IPS DF 6.9 (cell line): Measurements from ENCODE around the gene USB1.

Source experiments
- DNase-seq: peaks from one replicate; pipeline ENCODE4 v3.0.0-alpha.2; 2013; ENCODE audit warnings: low read depth, low spot score
- H3K27ac ChIP-seq: one replicate; pipeline ENCODE4 v1.5.1; 2013; ENCODE audit warnings: low read length, control low read depth
- H3K27me3 ChIP-seq: 2 replicates; pipeline ENCODE4 v1.6.1; 2013; ENCODE audit warnings: mild to moderate bottlenecking, low read length; ENCODE audit not compliant: control insufficient read depth, insufficient read depth
- H3K36me3 ChIP-seq: 2 replicates; pipeline ENCODE4 v1.6.1; 2013; ENCODE audit warnings: low read length; ENCODE audit not compliant: control insufficient read depth, insufficient read depth
- H3K4me1 ChIP-seq: 2 replicates; pipeline ENCODE4 v1.6.1; 2013; ENCODE audit warnings: low read length; ENCODE audit not compliant: control insufficient read depth, insufficient read depth
- H3K4me3 ChIP-seq: 2 replicates; pipeline ENCODE4 v1.5.1; 2013; ENCODE audit warnings: mild to moderate bottlenecking, low read length
- H3K9me3 ChIP-seq: 2 replicates; pipeline ENCODE4 v1.6.1; 2013; ENCODE audit warnings: low read length, inconsistent platforms; ENCODE audit not compliant: control insufficient read depth, insufficient read depth
- WGBS: extraction: QIAGEN DNeasy Blood & Tissue Kit; methylation state at CpG from one replicate; pipeline ENCODE4 v1.1.7; 2013; ENCODE audit warnings: mixed read lengths, missing lambda C conversion rate; ENCODE audit not compliant: insufficient read length, insufficient coverage; 5-methylcytosine and 5-hydroxymethylcytosine counted together

The USB1 gene, protein sequence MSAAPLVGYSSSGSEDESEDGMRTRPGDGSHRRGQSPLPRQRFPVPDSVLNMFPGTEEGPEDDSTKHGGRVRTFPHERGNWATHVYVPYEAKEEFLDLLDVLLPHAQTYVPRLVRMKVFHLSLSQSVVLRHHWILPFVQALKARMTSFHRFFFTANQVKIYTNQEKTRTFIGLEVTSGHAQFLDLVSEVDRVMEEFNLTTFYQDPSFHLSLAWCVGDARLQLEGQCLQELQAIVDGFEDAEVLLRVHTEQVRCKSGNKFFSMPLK

DNA sequence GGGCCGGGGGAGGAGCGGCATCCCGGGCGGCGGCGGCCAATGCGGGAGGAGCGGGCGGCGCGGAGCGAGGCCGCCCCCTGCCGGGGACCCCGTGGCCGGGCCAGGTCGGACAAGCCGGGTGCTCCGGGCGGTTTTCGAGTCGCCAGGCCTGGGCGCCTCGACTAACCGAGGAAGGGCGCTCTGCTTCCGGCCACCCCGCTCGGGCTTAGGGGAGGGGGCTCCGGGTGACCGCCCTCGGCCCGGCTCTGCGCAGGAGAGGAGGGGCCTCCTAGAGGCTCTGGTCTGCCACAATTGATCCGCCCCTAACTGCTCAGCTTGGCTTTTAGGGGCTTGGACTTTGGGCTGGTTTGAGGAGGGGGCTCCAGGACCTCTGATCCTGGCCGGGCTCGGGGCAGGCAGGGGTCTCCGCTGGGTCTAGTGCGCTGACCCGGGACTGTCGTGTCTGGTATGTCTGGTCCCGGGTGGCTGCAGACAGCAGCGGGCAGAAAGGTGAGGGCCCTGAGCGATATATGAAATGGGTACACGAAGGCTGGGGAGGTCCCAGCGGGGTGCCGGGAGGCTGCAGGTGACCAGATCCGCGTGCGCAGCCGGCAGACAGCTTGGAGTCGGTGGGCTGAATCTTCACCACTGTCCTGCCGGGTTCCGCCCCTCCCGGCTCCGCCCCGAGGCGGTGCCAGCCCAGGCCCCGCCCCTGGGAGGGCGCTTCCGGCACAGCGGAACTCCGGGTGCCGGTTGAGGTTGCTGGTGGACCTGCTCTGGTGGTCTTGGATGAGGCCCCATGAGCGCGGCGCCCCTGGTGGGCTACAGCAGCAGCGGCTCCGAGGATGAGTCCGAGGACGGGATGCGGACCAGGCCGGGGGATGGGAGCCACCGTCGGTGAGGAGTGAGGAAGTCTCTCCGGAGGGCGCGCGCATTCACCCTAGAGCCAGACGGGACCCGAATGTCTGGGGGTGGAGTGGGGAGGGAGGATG, at the start of gene USB1:
Gene USB1 (plus strand): TSS at position 702 of the 971 bp plus-strand sequence. CDS start 77 bp downstream, at position 779.
- DNase-seq = no peak
- Histone ChIP-seq H3K4me3 (peak within 1 kb of the TSS; percentile 86; the same call in 1 of the 2 replicates), H3K36me3 (peaks cover 18% of the 10 kb centered on the region), H3K9me3 (no peaks in the 10 kb centered on the region), H3K27ac (no peak within 1 kb of the TSS), H3K4me1 (peaks cover 2% of the 10 kb centered on the region; the same call in 1 of the 2 replicates), H3K27me3 (no peaks in the 10 kb centered on the region)
- no CpG with 5 or more reads among the region's 81 CpGs for WGBS

DNA sequence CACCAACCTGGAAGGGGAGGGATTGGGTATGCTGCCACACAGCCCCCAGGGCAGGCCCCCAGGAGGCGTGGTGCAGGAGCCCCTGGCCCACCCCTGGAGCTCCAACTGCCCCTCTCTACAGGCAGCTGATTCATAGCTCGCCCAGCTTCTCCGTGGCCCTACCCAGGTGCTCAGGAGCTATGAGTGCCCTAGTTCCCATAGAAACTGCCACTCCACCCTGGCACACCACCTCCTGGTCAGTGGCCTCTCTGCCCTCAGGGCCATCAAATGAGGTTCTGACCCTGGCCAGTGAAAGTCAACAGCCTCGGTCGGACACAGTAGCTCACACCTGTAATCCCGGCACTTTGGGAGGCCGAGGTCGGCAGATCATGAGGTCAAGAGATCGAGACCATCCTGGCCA, 48.3 kb upstream of the USB1 start:
- Histone ChIP-seq H3K4me3 (no peak overlapping the region), H3K27ac (no peak overlapping the region), H3K4me1 (no peaks in the 10 kb centered on the region), H3K36me3 (no peaks in the 10 kb centered on the region), H3K27me3 (no peaks in the 10 kb centered on the region), H3K9me3 (no peaks in the 10 kb centered on the region)
- no peak for DNase-seq
- no CpG with 5 or more reads among the region's 9 CpGs for WGBS

DNA sequence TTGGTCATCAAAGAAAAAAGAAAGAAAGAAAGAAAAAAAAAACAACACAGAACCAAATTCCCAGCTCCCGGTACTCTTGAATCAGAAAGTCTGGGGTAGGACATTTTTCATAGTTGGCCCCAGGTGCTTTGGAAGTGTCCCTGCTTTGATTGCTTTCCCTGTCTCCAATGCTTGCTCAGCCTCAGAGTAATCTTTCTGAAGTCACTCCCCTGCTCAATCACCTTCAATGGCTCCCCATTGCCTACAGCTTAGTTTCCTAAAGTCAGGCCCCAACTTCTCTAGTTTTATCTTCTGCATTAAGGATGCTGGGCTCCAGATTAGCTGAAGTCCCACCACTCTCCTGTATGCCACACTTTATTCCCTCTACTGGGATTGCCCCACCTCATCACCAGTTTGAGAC, 47.4 kb upstream of the USB1 start:
- Histone ChIP-seq H3K27me3 (no peaks in the 10 kb centered on the region), H3K27ac (no peak overlapping the region)
- WGBS = no CpG with 5 or more reads among the region's 1 CpG

DNA sequence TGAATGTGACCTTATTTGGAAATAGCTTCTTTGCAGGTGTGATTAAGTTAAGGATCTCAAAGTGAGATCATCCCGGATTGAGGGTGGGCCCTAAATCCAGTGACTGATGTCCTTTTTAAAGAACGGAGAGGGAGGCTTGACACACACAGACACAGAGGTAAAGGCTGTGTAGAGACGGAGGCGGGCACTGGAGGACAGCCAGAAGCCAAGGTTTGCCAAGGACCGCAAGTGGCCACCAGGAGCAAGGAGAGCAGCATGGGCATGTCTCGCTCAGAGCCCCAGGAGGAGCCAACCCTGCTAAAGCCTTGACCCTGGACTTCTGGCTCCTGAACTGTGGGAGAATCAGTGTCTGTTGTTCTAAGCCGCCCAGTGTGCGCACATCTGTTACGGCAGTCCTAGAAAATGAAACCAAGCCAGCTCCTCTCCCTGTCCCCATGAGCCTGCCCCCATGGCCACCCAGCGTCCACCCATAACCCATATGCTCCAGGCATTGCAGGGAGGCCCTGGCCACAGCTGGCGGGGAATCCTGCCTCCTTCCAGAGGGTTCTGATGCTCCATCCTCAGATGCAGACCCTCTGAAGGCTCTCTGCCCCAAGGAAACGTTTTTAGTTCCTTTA, 45.5 kb upstream of the USB1 start:
- no peaks in the 10 kb centered on the region for H3K9me3 ChIP-seq
- no CpG with 5 or more reads among the region's 12 CpGs for WGBS
- H3K4me3 ChIP-seq = no peak overlapping the region
- no peak for DNase-seq
- no peak overlapping the region for H3K27ac ChIP-seq
- no peaks in the 10 kb centered on the region for H3K27me3 ChIP-seq
- peaks cover 1% of the 10 kb centered on the region; the same call in 1 of the 2 replicates for H3K4me1 ChIP-seq
- no peaks in the 10 kb centered on the region for H3K36me3 ChIP-seq

More for the DNA sequence above, 47.4 kb upstream of the USB1 start:
- Histone ChIP-seq H3K36me3 (no peaks in the 10 kb centered on the region), H3K9me3 (no peaks in the 10 kb centered on the region), H3K4me1 (peaks cover 1% of the 10 kb centered on the region; the same call in 1 of the 2 replicates), H3K4me3 (no peak overlapping the region)
- no peak for DNase-seq

DNA sequence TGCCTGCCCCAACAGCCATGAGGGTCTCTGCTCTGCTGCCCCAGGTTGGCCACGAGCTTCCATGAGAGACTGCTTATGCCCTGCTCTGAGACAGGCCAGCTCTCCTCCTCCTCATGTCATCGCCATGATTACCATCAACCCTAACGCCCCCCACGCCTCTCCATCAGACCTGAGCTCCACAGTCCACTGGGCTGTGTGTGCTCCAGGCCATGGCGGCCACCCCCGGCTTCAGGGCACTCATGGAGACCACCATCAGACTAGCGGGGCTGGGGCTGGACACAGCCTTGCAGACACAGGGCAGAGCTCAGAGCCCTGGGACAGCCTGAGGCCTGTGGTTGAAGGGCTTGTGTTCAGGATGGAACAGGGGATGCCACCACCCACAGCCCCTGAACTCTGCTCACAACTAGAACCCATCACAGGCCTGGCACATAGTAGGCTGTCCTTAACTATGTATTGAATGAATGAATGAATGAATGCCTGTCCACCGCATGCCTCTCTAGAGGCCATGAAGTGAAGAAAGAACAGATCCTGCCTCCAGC, 44.9 kb upstream of the USB1 start:
- no peaks in the 10 kb centered on the region for H3K27me3 ChIP-seq
- no peaks in the 10 kb centered on the region for H3K9me3 ChIP-seq
- no peaks in the 10 kb centered on the region for H3K36me3 ChIP-seq
- no peak overlapping the region for H3K4me3 ChIP-seq
- no peak overlapping the region for H3K27ac ChIP-seq
- peaks cover 1% of the 10 kb centered on the region; the same call in 1 of the 2 replicates for H3K4me1 ChIP-seq
- no peak for DNase-seq
- no CpG with 5 or more reads among the region's 8 CpGs for WGBS

DNA sequence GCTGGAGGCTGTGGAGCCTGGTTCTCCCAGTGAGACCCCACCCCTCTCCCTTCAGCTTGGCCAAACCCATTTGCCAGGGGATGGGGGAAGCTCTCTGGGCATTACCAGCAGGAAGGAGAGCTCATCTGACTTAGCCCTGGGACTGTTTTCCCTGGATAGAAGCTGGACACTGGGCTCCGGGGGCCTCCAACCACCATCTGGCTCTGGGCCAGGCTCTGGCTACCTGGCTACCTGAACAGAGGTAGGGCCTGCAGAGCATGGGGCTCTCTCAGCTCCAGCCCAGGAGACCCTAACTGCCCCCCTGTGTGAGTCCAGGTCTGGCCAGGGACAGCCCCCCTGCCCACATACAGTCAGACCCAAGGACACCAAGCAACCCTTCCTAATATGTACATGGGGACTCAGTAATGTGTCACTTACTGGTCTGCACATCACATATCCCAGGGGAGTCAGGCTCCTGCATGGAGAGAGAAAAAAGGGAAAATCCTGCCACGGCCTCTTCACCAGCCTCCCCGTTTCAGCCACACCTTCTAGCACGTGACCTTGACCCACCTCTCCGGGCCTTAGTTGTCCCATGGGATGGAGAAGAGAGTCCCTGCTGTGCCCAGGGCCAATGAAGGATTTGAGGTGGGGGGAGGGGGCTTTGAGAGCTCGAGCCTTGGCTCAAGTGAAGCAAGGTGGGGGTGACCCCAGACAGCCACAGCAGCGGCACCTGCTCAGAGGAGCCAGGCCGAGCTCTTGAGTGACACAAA, 44.1 kb upstream of the USB1 start:
- Histone ChIP-seq H3K27ac (no peak overlapping the region), H3K36me3 (no peaks in the 10 kb centered on the region), H3K9me3 (no peaks in the 10 kb centered on the region), H3K4me1 (peaks cover 1% of the 10 kb centered on the region; the same call in 1 of the 2 replicates), H3K4me3 (no peak overlapping the region), H3K27me3 (no peaks in the 10 kb centered on the region)
- DNase-seq = no peak
- no CpG with 5 or more reads among the region's 8 CpGs for WGBS

DNA sequence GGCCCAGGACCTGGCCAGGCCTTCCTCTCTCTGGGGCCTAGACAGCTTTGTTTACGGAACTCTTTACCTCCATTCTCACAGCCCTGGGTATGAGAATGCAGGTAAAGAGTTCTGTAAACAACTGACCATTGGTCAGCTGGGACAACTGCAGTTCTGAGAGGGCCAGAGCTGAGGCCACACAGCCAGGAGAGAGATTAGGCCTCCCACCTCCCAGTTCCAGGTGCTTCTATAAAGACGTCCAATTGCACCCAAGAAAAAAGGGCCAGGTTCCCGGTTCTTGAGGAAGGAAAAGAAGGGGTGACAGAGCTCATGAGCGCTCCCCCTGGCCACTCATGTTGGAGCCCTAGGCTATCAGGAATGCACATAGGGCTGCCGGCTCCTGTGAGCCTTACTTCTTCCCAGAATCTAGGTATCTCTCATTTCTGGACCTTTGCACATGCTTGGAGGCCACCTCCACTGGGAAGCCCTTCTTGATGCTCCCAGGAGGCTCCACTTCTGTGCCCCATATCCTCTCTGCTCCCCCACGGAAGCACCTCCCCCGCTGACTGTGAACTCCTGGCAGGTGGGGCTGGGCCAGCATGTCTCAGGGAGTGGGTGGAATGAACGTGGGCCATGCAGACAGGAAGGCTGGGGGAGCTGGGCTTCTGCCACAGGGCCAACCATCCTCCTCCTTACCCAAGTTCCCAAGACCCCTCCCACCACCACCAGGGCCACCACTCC, 43.4 kb upstream of the USB1 start:
- WGBS = no CpG with 5 or more reads among the region's 8 CpGs
- no peak overlapping the region for H3K4me3 ChIP-seq
- no peaks in the 10 kb centered on the region for H3K27me3 ChIP-seq
- no peak for DNase-seq
- no peaks in the 10 kb centered on the region for H3K9me3 ChIP-seq
- H3K36me3 ChIP-seq = no peaks in the 10 kb centered on the region
- H3K4me1 ChIP-seq = peaks cover 1% of the 10 kb centered on the region; the same call in 1 of the 2 replicates
- H3K27ac ChIP-seq = no peak overlapping the region

DNA sequence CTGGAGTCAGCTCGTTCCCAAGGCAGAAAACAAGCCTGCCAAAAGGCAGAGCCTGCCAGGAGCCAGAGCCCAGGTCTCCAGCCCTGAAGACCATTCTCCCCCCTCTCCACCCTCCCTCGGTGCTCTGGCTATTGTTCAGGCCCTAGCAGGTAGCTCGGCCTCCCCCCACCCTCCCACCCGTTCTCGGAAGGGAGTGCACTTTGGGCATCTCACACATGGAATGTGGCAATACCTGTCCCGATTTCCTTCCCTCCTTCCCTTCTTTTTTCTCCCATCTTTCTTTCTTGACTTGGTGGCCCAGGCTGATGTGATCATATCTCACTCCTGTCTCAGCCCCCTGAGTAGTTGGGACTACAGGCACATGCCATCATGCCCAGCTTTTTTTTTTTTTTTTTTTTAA, 42.7 kb upstream of the USB1 start:
- H3K36me3 ChIP-seq = no peaks in the 10 kb centered on the region
- H3K9me3 ChIP-seq = no peaks in the 10 kb centered on the region
- no peak overlapping the region for H3K4me3 ChIP-seq
- H3K4me1 ChIP-seq = peaks cover 1% of the 10 kb centered on the region; the same call in 1 of the 2 replicates
- no CpG with 5 or more reads among the region's 6 CpGs for WGBS
- H3K27me3 ChIP-seq = no peaks in the 10 kb centered on the region
- H3K27ac ChIP-seq = no peak overlapping the region
- no peak for DNase-seq

DNA sequence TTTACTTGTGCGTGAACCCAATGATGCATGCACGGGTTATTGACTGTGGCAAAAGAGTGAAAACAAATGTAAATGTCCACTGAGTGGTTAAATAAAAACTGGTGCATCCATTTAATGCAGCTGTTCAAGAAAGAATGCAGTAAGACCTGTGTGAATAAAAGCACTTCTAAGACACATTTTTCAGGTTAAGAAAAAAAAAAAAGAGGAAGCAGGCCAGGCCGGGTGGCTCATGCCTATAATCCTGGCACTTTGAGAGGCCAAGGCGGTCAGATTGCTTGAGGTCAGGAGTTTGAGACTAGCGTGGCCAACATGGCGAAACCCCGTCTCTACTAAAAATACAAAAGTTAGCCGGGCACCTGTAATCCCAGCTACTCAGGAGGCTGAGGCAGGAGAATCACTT, 42.1 kb upstream of the USB1 start:
- no peak overlapping the region for H3K4me3 ChIP-seq
- no peaks in the 10 kb centered on the region for H3K27me3 ChIP-seq
- DNase-seq = no peak
- H3K36me3 ChIP-seq = no peaks in the 10 kb centered on the region
- no peak overlapping the region for H3K27ac ChIP-seq
- H3K9me3 ChIP-seq = no peaks in the 10 kb centered on the region
- WGBS = no CpG with 5 or more reads among the region's 8 CpGs
- H3K4me1 ChIP-seq = peaks cover 1% of the 10 kb centered on the region; the same call in 1 of the 2 replicates
